Inflammatory macrophage treated with lipopolysaccharide for 1 hour (primary cell): Measurements from ENCODE around the gene HELQ.

ENCODE experiments used
- DNase-seq, 2 donors: peaks; one replicate each; pipeline ENCODE4 v3.0.0-alpha.2; 2020 to 2022

The HELQ gene

GRCh38 chr4:83364312-83364711 lies 91.3 kb downstream of the HELQ start:
- DNase-seq = no peak

- peak; percentile 10 to 33 for DNase-seq
These were observed 92.9 kb downstream of the HELQ start for GRCh38 chr4:83362492-83363329.

- DNase-seq = peak in 1 of 2 donors; percentile 17
These were observed 94.1 kb downstream of the HELQ start for GRCh38 chr4:83361416-83362103.

GRCh38 chr4:83360018-83360417 lies 95.6 kb downstream of the HELQ start:
- no peak for DNase-seq

- no peak for DNase-seq
These were observed 97.2 kb downstream of the HELQ start for GRCh38 chr4:83358410-83358809.
